Measurements from ENCODE around the gene UBIAD1. TPM values are rescaled to one million over a fixed set of nuclear protein-coding genes. Genes with fewer than 3 reads are reported as not detected.
A peak's percentile ranks its signal among the peaks of the same experiment; 100 is the strongest.
"Not testable (repeated sequence)": the region's sequence is repeated elsewhere in the genome, so short reads cannot be mapped to it uniquely, and the experiment has no call there.

The UBIAD1 gene
- total RNA-seq, 1 donor from 2014 or later, result 22.7 TPM

- H3K4me3 Mint-ChIP-seq (ENCODE audit: unreplicated experiment), result no peak overlapping the region
- H3K27me3 Mint-ChIP-seq (ENCODE audit: unreplicated experiment), result no peaks in the 10 kb centered on the region
- no peak for DNase-seq
- no peaks in the 10 kb centered on the region for H3K36me3 Mint-ChIP-seq (ENCODE audit: unreplicated experiment)
- no peaks in the 10 kb centered on the region for H3K4me1 Mint-ChIP-seq (ENCODE audit: low read depth, unreplicated experiment)
- no peak overlapping the region for H3K27ac Mint-ChIP-seq (ENCODE audit: unreplicated experiment)
- H3K9me3 Mint-ChIP-seq (ENCODE audit: unreplicated experiment), result peaks cover 2% of the 10 kb centered on the region
- TF ChIP-seq, protein P1, sequence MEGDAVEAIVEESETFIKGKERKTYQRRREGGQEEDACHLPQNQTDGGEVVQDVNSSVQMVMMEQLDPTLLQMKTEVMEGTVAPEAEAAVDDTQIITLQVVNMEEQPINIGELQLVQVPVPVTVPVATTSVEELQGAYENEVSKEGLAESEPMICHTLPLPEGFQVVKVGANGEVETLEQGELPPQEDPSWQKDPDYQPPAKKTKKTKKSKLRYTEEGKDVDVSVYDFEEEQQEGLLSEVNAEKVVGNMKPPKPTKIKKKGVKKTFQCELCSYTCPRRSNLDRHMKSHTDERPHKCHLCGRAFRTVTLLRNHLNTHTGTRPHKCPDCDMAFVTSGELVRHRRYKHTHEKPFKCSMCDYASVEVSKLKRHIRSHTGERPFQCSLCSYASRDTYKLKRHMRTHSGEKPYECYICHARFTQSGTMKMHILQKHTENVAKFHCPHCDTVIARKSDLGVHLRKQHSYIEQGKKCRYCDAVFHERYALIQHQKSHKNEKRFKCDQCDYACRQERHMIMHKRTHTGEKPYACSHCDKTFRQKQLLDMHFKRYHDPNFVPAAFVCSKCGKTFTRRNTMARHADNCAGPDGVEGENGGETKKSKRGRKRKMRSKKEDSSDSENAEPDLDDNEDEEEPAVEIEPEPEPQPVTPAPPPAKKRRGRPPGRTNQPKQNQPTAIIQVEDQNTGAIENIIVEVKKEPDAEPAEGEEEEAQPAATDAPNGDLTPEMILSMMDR (IDR thresholded peaks at IDR 0.05; ENCODE audit: partially characterized antibody, unreplicated experiment), result no peak
Measured at GRCh38 chr1:11266268-11267074, 6.5 kb upstream of the UBIAD1 start.

- not testable (repeated sequence) for H3K36me3 Mint-ChIP-seq (ENCODE audit: unreplicated experiment); H3K27me3 Mint-ChIP-seq (ENCODE audit: unreplicated experiment); H3K27ac Mint-ChIP-seq (ENCODE audit: unreplicated experiment); H3K4me3 Mint-ChIP-seq (ENCODE audit: unreplicated experiment); DNase-seq; H3K4me1 Mint-ChIP-seq (ENCODE audit: low read depth, unreplicated experiment); H3K9me3 Mint-ChIP-seq (ENCODE audit: unreplicated experiment)
Measured at GRCh38 chr1:11267350-11268337, 5.4 kb upstream of the UBIAD1 start.

- DNase-seq, result no peak
- Mint-ChIP-seq H3K36me3 (ENCODE audit: unreplicated experiment) (no peaks in the 10 kb centered on the region), H3K27ac (ENCODE audit: unreplicated experiment) (peak overlapping the region; percentile 66), H3K4me3 (ENCODE audit: unreplicated experiment) (peak overlapping the region; percentile 83), H3K4me1 (ENCODE audit: low read depth, unreplicated experiment) (peaks cover 5% of the 10 kb centered on the region), H3K27me3 (ENCODE audit: unreplicated experiment) (peaks cover 4% of the 10 kb centered on the region), H3K9me3 (ENCODE audit: unreplicated experiment) (peaks cover 4% of the 10 kb centered on the region)
- TF ChIP-seq, protein P1 (IDR thresholded peaks at IDR 0.05; ENCODE audit: partially characterized antibody, unreplicated experiment), result no peak
Measured at GRCh38 chr1:11272544-11272831, 510 bp upstream of the UBIAD1 start.

DNA sequence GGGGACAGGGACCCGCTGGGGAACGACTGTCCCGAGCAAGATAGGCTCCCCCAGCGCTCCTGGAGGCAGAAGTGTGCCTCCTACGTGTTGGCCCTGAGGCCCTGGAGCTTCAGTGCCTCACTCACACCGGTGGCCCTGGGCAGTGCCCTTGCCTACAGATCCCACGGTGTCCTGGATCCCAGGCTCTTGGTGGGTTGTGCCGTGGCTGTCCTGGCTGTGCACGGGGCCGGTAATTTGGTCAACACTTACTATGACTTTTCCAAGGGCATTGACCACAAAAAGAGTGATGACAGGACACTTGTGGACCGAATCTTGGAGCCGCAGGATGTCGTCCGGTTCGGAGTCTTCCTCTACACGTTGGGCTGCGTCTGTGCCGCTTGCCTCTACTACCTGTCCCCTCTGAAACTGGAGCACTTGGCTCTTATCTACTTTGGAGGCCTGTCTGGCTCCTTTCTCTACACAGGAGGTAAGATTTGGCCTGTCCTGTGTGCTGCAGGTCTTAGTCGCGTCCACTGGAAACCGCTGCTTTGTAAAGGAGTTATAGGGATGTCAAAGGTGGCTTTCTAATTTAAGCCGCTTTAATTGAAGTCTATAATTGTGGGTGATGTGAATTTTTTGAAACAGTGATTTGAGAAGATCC, 717 bp downstream of the UBIAD1 start:
- no peaks in the 10 kb centered on the region for H3K36me3 Mint-ChIP-seq (ENCODE audit: unreplicated experiment)
- peaks cover 4% of the 10 kb centered on the region for H3K27me3 Mint-ChIP-seq (ENCODE audit: unreplicated experiment)
- peaks cover 4% of the 10 kb centered on the region for H3K9me3 Mint-ChIP-seq (ENCODE audit: unreplicated experiment)
- H3K4me1 Mint-ChIP-seq (ENCODE audit: low read depth, unreplicated experiment), result peaks cover 5% of the 10 kb centered on the region
- TF ChIP-seq, protein P1 (IDR thresholded peaks at IDR 0.05; ENCODE audit: partially characterized antibody, unreplicated experiment), result no peak
- DNase-seq, result no peak
- peak overlapping the region; percentile 90 for H3K27ac Mint-ChIP-seq (ENCODE audit: unreplicated experiment)
- H3K4me3 Mint-ChIP-seq (ENCODE audit: unreplicated experiment), result peak overlapping the region; percentile 93

DNA sequence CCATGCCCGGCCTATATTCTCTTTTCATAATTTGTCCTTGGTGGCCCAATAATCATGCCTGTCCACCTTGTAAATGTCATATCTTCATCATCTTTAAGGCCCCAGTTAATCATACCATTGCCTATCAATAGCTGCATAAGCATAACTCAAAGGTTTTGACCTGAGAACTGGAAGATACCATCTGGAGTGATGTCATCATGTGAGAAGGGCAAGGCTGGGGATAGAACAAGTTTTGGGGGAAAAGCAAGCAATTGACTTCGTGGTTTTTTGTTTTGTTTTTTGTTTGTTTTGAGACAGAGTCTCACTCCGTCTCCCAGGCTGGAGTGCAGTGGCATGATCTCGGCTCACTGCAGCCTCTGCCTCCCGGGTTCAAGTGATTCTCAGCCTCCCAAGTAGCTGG, 6.2 kb downstream of the UBIAD1 start:
- no peak for DNase-seq
- H3K27me3 Mint-ChIP-seq (ENCODE audit: unreplicated experiment), result no peaks in the 10 kb centered on the region
- H3K4me3 Mint-ChIP-seq (ENCODE audit: unreplicated experiment), result no peak overlapping the region
- peaks cover 5% of the 10 kb centered on the region for H3K36me3 Mint-ChIP-seq (ENCODE audit: unreplicated experiment)
- no peak overlapping the region for H3K27ac Mint-ChIP-seq (ENCODE audit: unreplicated experiment)
- TF ChIP-seq, protein P1 (IDR thresholded peaks at IDR 0.05; ENCODE audit: partially characterized antibody, unreplicated experiment), result no peak
- peaks cover 29% of the 10 kb centered on the region for H3K4me1 Mint-ChIP-seq (ENCODE audit: low read depth, unreplicated experiment)
- H3K9me3 Mint-ChIP-seq (ENCODE audit: unreplicated experiment), result no peaks in the 10 kb centered on the region

Measured in glutamatergic neuron (in vitro differentiated cells).